ENCODE results near the gene PKN2. TPM values are rescaled to one million over a fixed set of nuclear protein-coding genes. Genes with fewer than 3 reads are reported as not detected.

Gene PKN2
- total RNA-seq, 1 experiment from 2014 or later, result 74.1 TPM

DNA sequence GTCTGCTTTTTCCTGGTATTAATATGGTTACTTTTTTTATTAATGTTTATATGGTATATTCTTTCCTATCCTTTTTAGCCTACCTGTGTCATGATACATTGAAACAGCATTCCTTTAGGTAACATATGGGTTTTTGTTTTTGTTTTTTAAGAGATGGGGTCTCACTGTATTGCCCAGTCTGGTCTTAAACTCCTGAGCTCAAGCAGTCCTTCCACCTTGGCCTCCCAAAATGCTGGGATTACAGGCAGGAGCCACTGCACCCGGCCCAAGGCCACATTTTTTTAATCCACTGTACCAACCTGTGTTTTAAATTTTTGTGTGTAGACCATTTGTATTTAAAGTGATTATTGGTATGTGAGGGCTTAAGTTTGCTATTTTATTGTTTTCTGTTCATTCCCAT, 43.1 kb downstream of the PKN2 start:
- intact Hi-C loops (cut with micrococcal nuclease; ENCODE audit: unreplicated experiment) (no loop called here), in situ Hi-C loops (cut with HindIII; ENCODE audit: low pct_unique_long_range_greater_than_20kb, low sequenced_read_pairs) (no loop called here)
- no peaks in the 10 kb centered on the region for H3K27me3 ChIP-seq (ENCODE audit: control insufficient read depth, insufficient read depth, low read length)
- H3K9me3 ChIP-seq (ENCODE audit: control insufficient read depth, insufficient read depth, low read depth, low read length), result no peaks in the 10 kb centered on the region
- POLR2A ChIA-PET, result no interaction called here
- no peak for DNase-seq (ENCODE audit: low read depth, low spot score)
- H3K27ac ChIP-seq (ENCODE audit: low read length), result no peak overlapping the region
- CTCF ChIA-PET, result no interaction called here
- TF ChIP-seq POLR2AphosphoS5 (IDR thresholded peaks at IDR 0.05; ENCODE audit: low read depth, low read length) (no peak), TCF7L2 (IDR thresholded peaks at IDR 0.05; ENCODE audit: low read depth, low read length) (no peak), SIN3A (IDR thresholded peaks at IDR 0.05; ENCODE audit: borderline replicate concordance, insufficient read depth, low read depth, low read length) (no peak)
- TF ChIP-seq, protein P1, sequence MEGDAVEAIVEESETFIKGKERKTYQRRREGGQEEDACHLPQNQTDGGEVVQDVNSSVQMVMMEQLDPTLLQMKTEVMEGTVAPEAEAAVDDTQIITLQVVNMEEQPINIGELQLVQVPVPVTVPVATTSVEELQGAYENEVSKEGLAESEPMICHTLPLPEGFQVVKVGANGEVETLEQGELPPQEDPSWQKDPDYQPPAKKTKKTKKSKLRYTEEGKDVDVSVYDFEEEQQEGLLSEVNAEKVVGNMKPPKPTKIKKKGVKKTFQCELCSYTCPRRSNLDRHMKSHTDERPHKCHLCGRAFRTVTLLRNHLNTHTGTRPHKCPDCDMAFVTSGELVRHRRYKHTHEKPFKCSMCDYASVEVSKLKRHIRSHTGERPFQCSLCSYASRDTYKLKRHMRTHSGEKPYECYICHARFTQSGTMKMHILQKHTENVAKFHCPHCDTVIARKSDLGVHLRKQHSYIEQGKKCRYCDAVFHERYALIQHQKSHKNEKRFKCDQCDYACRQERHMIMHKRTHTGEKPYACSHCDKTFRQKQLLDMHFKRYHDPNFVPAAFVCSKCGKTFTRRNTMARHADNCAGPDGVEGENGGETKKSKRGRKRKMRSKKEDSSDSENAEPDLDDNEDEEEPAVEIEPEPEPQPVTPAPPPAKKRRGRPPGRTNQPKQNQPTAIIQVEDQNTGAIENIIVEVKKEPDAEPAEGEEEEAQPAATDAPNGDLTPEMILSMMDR (IDR thresholded peaks at IDR 0.05), result no peak
- TF ChIP-seq, protein P2, sequence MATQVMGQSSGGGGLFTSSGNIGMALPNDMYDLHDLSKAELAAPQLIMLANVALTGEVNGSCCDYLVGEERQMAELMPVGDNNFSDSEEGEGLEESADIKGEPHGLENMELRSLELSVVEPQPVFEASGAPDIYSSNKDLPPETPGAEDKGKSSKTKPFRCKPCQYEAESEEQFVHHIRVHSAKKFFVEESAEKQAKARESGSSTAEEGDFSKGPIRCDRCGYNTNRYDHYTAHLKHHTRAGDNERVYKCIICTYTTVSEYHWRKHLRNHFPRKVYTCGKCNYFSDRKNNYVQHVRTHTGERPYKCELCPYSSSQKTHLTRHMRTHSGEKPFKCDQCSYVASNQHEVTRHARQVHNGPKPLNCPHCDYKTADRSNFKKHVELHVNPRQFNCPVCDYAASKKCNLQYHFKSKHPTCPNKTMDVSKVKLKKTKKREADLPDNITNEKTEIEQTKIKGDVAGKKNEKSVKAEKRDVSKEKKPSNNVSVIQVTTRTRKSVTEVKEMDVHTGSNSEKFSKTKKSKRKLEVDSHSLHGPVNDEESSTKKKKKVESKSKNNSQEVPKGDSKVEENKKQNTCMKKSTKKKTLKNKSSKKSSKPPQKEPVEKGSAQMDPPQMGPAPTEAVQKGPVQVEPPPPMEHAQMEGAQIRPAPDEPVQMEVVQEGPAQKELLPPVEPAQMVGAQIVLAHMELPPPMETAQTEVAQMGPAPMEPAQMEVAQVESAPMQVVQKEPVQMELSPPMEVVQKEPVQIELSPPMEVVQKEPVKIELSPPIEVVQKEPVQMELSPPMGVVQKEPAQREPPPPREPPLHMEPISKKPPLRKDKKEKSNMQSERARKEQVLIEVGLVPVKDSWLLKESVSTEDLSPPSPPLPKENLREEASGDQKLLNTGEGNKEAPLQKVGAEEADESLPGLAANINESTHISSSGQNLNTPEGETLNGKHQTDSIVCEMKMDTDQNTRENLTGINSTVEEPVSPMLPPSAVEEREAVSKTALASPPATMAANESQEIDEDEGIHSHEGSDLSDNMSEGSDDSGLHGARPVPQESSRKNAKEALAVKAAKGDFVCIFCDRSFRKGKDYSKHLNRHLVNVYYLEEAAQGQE (IDR thresholded peaks at IDR 0.05; ENCODE audit: insufficient read depth in 1 of 2, low read depth in 2 of 2, low read length in 1 of 2), result no peak
- no peak overlapping the region for H3K4me3 ChIP-seq (ENCODE audit: low read depth in 2 of 2, low read length in 2 of 2)
- H3K4me1 ChIP-seq (ENCODE audit: control insufficient read depth, insufficient read depth, low read length), result peaks cover 9% of the 10 kb centered on the region
- no peaks in the 10 kb centered on the region for H3K36me3 ChIP-seq (ENCODE audit: control insufficient read depth, insufficient read depth, low read length)
- no peak for ATAC-seq
- BruUV-seq (replicated peaks), result no TSS peak

DNA sequence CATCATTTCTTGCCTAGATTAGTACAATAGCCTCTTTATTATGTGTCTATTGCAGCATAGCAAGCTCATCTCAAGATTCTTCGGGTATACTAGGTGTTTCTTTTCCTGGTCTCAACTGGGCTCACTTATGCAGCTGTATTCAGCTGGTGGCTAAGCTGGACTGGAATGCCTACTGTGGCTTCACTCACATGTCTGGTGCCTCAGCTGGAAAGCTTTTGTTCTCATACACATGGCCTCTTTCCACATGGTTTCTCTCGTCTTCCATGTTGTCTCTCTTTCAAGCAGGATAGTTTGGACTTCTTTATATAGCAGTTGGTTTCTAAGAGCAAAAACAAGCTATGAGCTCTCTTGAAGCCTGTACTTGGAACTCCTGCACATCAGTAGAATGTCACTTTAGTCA, 45.2 kb downstream of the PKN2 start:
- POLR2A ChIA-PET, result no interaction called here
- CTCF ChIA-PET, result interaction anchor here (0.6 to 0.7 kb wide), 2 partner anchors 20 to 236 kb away, joined by 3 read pairs; no protein-coding TSS in a partner anchor
- no TSS peak for BruUV-seq (replicated peaks)

More for the DNA sequence above, 45.2 kb downstream of the PKN2 start:
- H3K4me3 ChIP-seq (ENCODE audit: low read depth in 2 of 2, low read length in 2 of 2), result no peak overlapping the region
- no peaks in the 10 kb centered on the region for H3K36me3 ChIP-seq (ENCODE audit: control insufficient read depth, insufficient read depth, low read length)
- no peak for ATAC-seq
- in situ Hi-C loops (cut with HindIII; ENCODE audit: low pct_unique_long_range_greater_than_20kb, low sequenced_read_pairs) (no loop called here), intact Hi-C loops (cut with micrococcal nuclease; ENCODE audit: unreplicated experiment) (no loop called here)
- H3K4me1 ChIP-seq (ENCODE audit: control insufficient read depth, insufficient read depth, low read length), result peaks cover 9% of the 10 kb centered on the region
- H3K9me3 ChIP-seq (ENCODE audit: control insufficient read depth, insufficient read depth, low read depth, low read length), result no peaks in the 10 kb centered on the region
- H3K27ac ChIP-seq (ENCODE audit: low read length), result no peak overlapping the region
- no peak for DNase-seq (ENCODE audit: low read depth, low spot score)
- H3K27me3 ChIP-seq (ENCODE audit: control insufficient read depth, insufficient read depth, low read length), result no peaks in the 10 kb centered on the region
- TF ChIP-seq TCF7L2 (IDR thresholded peaks at IDR 0.05; ENCODE audit: low read depth, low read length) (no peak), POLR2AphosphoS5 (IDR thresholded peaks at IDR 0.05; ENCODE audit: low read depth, low read length) (no peak)
- TF ChIP-seq, protein P2 (IDR thresholded peaks at IDR 0.05; ENCODE audit: insufficient read depth in 1 of 2, low read depth in 2 of 2, low read length in 1 of 2), result no peak
